PC-9 (cell line): ENCODE results near the gene SFI1. TPM values are rescaled to one million over a fixed set of nuclear protein-coding genes. Genes with fewer than 3 reads are reported as not detected.
"Not testable (repeated sequence)": the region's sequence is repeated elsewhere in the genome, so short reads cannot be mapped to it uniquely, and the experiment has no call there.

Experiments used
- BruUV-seq: library from RNA; stranded (reverse); fragments of 400-500 nt; replicated peaks from 2 replicates; lab custom pipeline; 2021; lab: Mats Ljungman, UMichigan
- CTCF ChIA-PET: fragments of 300-600 bp; sonication (Branson Sonifier 250); formaldehyde crosslinking; loops from one replicate; lab custom pipeline; 2022; ENCODE audit warnings: antibody characterized with exemption; lab: Charles Lee
- POLR2A ChIA-PET: fragments of 300-600 bp; sonication (Branson Sonifier 250); formaldehyde crosslinking; loops from one replicate; lab custom pipeline; 2022; ENCODE audit warnings: antibody characterized with exemption; ENCODE audit not compliant: unreplicated experiment; lab: Charles Lee
- DNase-seq, 2 experiments: peaks; one replicate each; pipeline versions ENCODE4 v3.0.0 to v3.0.0-alpha.2; 2015 to 2022; ENCODE audit warnings: mixed read lengths in 1 of 2
- H2AFZ ChIP-seq: fragments of 200-600 bp; sonication (generic); 2 replicates; pipeline ENCODE4 v1.8.1; 2017; ENCODE audit warnings: antibody characterized with exemption
- H3F3A ChIP-seq: fragments of 200-600 bp; sonication (generic); 2 replicates; pipeline ENCODE4 v1.8.1; 2017; ENCODE audit warnings: antibody characterized with exemption, mild to moderate bottlenecking, low read depth; ENCODE audit not compliant: insufficient read depth
- H3K27ac ChIP-seq: fragments of 200-600 bp; sonication (generic); 2 replicates; pipeline ENCODE4 v1.6.1; 2016; ENCODE audit warnings: mixed run types
- H3K27me3 ChIP-seq: fragments of 200-600 bp; sonication (generic); 2 replicates; pipeline ENCODE4 v1.6.1; 2016; ENCODE audit warnings: low read depth, mixed run types; ENCODE audit not compliant: insufficient read depth
- H3K36me3 ChIP-seq: fragments of 200-600 bp; sonication (generic); 2 replicates; pipeline ENCODE4 v1.6.1; 2016; ENCODE audit warnings: low read depth, mixed run types
- H3K4me1 ChIP-seq: fragments of 200-600 bp; sonication (generic); replicated peaks from 2 replicates; pipeline ENCODE4 v1.6.1; 2016; ENCODE audit warnings: mixed run types; ENCODE audit not compliant: insufficient read depth
- H3K4me2 ChIP-seq: fragments of 200-600 bp; sonication (generic); 2 replicates; pipeline ENCODE4 v1.6.1; 2017; ENCODE audit warnings: mixed run types
- H3K4me3 ChIP-seq: fragments of 200-600 bp; sonication (generic); 2 replicates; pipeline ENCODE4 v1.6.1; 2016; ENCODE audit warnings: mixed run types
- H3K79me2 ChIP-seq: fragments of 200-600 bp; sonication (generic); 2 replicates; pipeline ENCODE4 v1.6.1; 2017; ENCODE audit warnings: low read depth, mixed run types
- H3K9me2 ChIP-seq: fragments of 200-600 bp; sonication (generic); 2 replicates; pipeline ENCODE4 v1.8.1; 2017; ENCODE audit warnings: mild to moderate bottlenecking; ENCODE audit not compliant: insufficient read depth
- H3K9me3 ChIP-seq: fragments of 200-600 bp; sonication (generic); 2 replicates; pipeline ENCODE4 v1.8.1; 2016; ENCODE audit warnings: low read depth; ENCODE audit not compliant: insufficient read depth
- H4K20me1 ChIP-seq: fragments of 200-600 bp; sonication (generic); 2 replicates; pipeline ENCODE4 v1.8.1; 2017; ENCODE audit not compliant: insufficient read depth
- EZH2 ChIP-seq: fragments of 200-600 bp; sonication (generic); IDR thresholded peaks from 2 replicates; pipeline ENCODE4 v1.8.0; 2017; ENCODE audit warnings: antibody characterized with exemption, low read depth
- intact Hi-C: fragments of 100-400 bp; cut with micrococcal nuclease; formaldehyde crosslinking; loops from one replicate; pipeline ENCODE4 v1.10.0; 2022; ENCODE audit not compliant: unreplicated experiment
- total RNA-seq: library from RNA; stranded (reverse); gene quantifications from 2 replicates; pipeline ENCODE4 v1.2.3, GENCODE V29; 2021
- TF ChIP-seq, protein P1 (sequence below): fragments of 200-600 bp; sonication (generic); conservative IDR thresholded peaks from 2 replicates; pipeline ENCODE4 v1.6.1; 2017; ENCODE audit warnings: mixed run types, antibody characterized with exemption, mild to moderate bottlenecking, moderate library complexity

Gene SFI1
- total RNA-seq, 1 experiment from 2014 or later, result 57.9 TPM

DNA sequence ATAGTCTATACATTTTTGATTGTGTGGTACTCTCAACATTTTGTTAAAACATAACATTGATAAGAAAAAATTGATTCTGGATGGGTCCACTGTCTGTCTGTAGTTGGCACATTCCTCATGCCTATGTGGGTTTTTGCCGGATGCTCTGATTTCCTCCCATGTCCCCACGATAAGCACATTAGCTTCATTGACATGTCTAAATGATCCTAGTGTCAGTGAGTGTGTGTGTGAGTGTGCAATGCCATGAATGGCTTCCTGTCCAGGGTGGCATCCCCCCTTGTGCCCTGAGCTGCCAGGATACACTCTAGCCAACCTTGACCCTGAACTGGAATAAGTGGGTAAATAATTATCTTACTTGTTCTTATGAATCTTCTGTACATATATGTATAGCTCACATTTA is 5.4 kb downstream of the SFI1 start:
- ChIA-PET CTCF (no interaction called here), POLR2A (no interaction called here)
- no peaks in the 10 kb centered on the region for H3K9me2 ChIP-seq
- intact Hi-C loops, result no loop called here
- H4K20me1 ChIP-seq, result no peaks in the 10 kb centered on the region
- peaks cover 32% of the 10 kb centered on the region for H3K79me2 ChIP-seq
- H3K4me3 ChIP-seq, result no peak overlapping the region
- peaks cover 9% of the 10 kb centered on the region; the same call in 1 of the 2 replicates for H3K4me1 ChIP-seq
- H3K36me3 ChIP-seq, result no peaks in the 10 kb centered on the region
- BruUV-seq, result no TSS peak
- DNase-seq, result no peak
- no peak for TF ChIP-seq EZH2
- TF ChIP-seq, protein P1, sequence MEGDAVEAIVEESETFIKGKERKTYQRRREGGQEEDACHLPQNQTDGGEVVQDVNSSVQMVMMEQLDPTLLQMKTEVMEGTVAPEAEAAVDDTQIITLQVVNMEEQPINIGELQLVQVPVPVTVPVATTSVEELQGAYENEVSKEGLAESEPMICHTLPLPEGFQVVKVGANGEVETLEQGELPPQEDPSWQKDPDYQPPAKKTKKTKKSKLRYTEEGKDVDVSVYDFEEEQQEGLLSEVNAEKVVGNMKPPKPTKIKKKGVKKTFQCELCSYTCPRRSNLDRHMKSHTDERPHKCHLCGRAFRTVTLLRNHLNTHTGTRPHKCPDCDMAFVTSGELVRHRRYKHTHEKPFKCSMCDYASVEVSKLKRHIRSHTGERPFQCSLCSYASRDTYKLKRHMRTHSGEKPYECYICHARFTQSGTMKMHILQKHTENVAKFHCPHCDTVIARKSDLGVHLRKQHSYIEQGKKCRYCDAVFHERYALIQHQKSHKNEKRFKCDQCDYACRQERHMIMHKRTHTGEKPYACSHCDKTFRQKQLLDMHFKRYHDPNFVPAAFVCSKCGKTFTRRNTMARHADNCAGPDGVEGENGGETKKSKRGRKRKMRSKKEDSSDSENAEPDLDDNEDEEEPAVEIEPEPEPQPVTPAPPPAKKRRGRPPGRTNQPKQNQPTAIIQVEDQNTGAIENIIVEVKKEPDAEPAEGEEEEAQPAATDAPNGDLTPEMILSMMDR, result no peak
- no peaks in the 10 kb centered on the region for H3K27me3 ChIP-seq
- peaks cover 7% of the 10 kb centered on the region; the same call in 1 of the 2 replicates for H3K9me3 ChIP-seq
- H3K27ac ChIP-seq, result no peak overlapping the region
- 0 out of 2 replicates have a peak, but pooled peaks cover 8% of the 10 kb centered on the region for H3F3A ChIP-seq
- H2AFZ ChIP-seq, result no peak overlapping the region
- H3K4me2 ChIP-seq, result no peak overlapping the region

GRCh38 chr22:31503211-31503964 is 7.1 kb downstream of the SFI1 start:
- H3K27me3 ChIP-seq, result no peaks in the 10 kb centered on the region
- TF ChIP-seq, protein P1, result no peak
- TF ChIP-seq EZH2, result no peak
- H4K20me1 ChIP-seq, result no peaks in the 10 kb centered on the region
- no peak overlapping the region for H3K4me2 ChIP-seq
- H3K79me2 ChIP-seq, result peaks cover 15% of the 10 kb centered on the region; the same call in 1 of the 2 replicates
- DNase-seq, result no peak
- CTCF ChIA-PET, result interaction anchor here (0.6 kb wide), 2 partner anchors 22 to 292 kb away, joined by 3 read pairs; no protein-coding TSS in a partner anchor
- BruUV-seq, result no TSS peak
- peaks cover 4% of the 10 kb centered on the region; the same call in 1 of the 2 replicates for H3K36me3 ChIP-seq
- H3K4me1 ChIP-seq, result no peaks in the 10 kb centered on the region
- H3F3A ChIP-seq, result no peaks in the 10 kb centered on the region
- no peaks in the 10 kb centered on the region for H3K9me3 ChIP-seq
- no peak overlapping the region for H2AFZ ChIP-seq
- no peak overlapping the region for H3K27ac ChIP-seq
- POLR2A ChIA-PET, result interaction anchor here (0.7 kb wide), 1 partner anchor 435 kb away, joined by 5 read pairs; no protein-coding TSS in a partner anchor
- no peaks in the 10 kb centered on the region for H3K9me2 ChIP-seq
- intact Hi-C loops, result no loop called here
- no peak overlapping the region for H3K4me3 ChIP-seq

GRCh38 chr22:31504282-31504681 is 7.9 kb downstream of the SFI1 start:
- Histone ChIP-seq H3K27me3 (no peaks in the 10 kb centered on the region), H3K4me3 (no peak overlapping the region), H3K4me2 (no peak overlapping the region), H3K79me2 (peaks cover 6% of the 10 kb centered on the region; the same call in 1 of the 2 replicates), H3K4me1 (no peaks in the 10 kb centered on the region), H3K36me3 (peaks cover 4% of the 10 kb centered on the region; the same call in 1 of the 2 replicates), H3K9me2 (no peaks in the 10 kb centered on the region), H3F3A (no peaks in the 10 kb centered on the region), H2AFZ (no peak overlapping the region), H3K27ac (no peak overlapping the region), H3K9me3 (no peaks in the 10 kb centered on the region), H4K20me1 (no peaks in the 10 kb centered on the region)
- intact Hi-C loops, result no loop called here
- ChIA-PET POLR2A (no interaction called here), CTCF (no interaction called here)
- no peak for DNase-seq
- TF ChIP-seq EZH2, result no peak
- TF ChIP-seq, protein P1, result no peak
- BruUV-seq, result no TSS peak

- POLR2A ChIA-PET, H4K20me1 ChIP-seq, H3F3A ChIP-seq, H3K9me3 ChIP-seq, CTCF ChIA-PET, H3K27ac ChIP-seq, H3K79me2 ChIP-seq, H3K9me2 ChIP-seq, BruUV-seq, H3K4me1 ChIP-seq, H3K36me3 ChIP-seq, intact Hi-C loops, H3K4me3 ChIP-seq, H3K27me3 ChIP-seq, DNase-seq, H3K4me2 ChIP-seq, H2AFZ ChIP-seq: not testable (repeated sequence)
Measured at GRCh38 chr22:31507517-31507916, 11.2 kb downstream of the SFI1 start.
